ENCODE measurements around the gene STAMBPL1.

- no peak for TF ChIP-seq CTCF (IDR thresholded peaks at IDR 0.05; ENCODE audit: low read depth, low read length, poor library complexity, severe bottlenecking)
- TF ChIP-seq EZH2phosphoT487 (IDR thresholded peaks at IDR 0.05; ENCODE audit: borderline replicate concordance, low read length): no peak
Observed at GRCh38 chr10:88840104-88840503, 39.9 kb upstream of the STAMBPL1 start.
